GM19238 (cell line): ENCODE measurements around the gene MYO5A.

Source experiments
- DNase-seq: peaks from one replicate; pipeline ENCODE4 v3.0.0; 2011; ENCODE audit warnings: low spot score; ENCODE audit not compliant: insufficient read length

MYO5A gene

GRCh38 chr15:52261498-52262242, 267.0 kb downstream of the MYO5A start:
- peak; percentile 79 for DNase-seq

GRCh38 chr15:52261026-52261425, 267.7 kb downstream of the MYO5A start:
- no peak for DNase-seq

DNA sequence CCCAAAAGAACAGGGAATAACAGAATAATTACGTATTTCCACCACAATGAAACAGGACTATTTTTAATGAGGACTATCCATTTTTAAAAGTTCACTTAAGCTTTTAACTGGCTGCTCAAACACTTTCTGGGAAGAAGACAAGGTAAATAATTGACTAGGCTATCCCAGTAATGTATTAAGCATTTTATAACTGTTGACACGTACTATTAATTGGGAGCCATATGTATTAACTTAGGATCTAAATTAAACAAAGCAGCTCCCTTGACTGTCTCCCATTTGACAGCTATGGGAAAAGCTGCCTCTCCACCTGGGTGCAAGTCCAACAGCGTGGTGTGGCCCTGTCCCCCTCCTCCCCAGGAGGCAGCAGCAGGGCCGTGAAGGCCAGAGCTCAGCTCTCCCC, 269.2 kb downstream of the MYO5A start:
- DNase-seq = no peak

- no peak for DNase-seq
Observed at GRCh38 chr15:52258461-52258860, 270.2 kb downstream of the MYO5A start.

GRCh38 chr15:52257734-52258062, 271.0 kb downstream of the MYO5A start:
- DNase-seq = no peak
